ENCODE measurements around the gene DDOST.

DDOST gene

GRCh38 chr1:20604678-20605077 lies 56.5 kb downstream of the DDOST start:
- H3K4me3 ChIP-seq (ENCODE audit: low read depth, low read length): no peak overlapping the region
- DNase-seq (ENCODE audit: low read depth): no peak

- peak; percentile 60 for DNase-seq (ENCODE audit: low read depth)
Measured at GRCh38 chr1:20603504-20604464, 57.4 kb downstream of the DDOST start.

GRCh38 chr1:20602851-20603450 lies 58.2 kb downstream of the DDOST start:
- no peak overlapping the region for H3K4me3 ChIP-seq (ENCODE audit: low read depth, low read length)
- DNase-seq (ENCODE audit: low read depth): no peak

More at GRCh38 chr1:20603504-20604464, 57.4 kb downstream of the DDOST start:
- no peak overlapping the region for H3K4me3 ChIP-seq (ENCODE audit: low read depth, low read length)
